ENCODE data around the gene SIGLEC12. TPM values are rescaled to one million over a fixed set of nuclear protein-coding genes. Genes with fewer than 3 reads are reported as not detected.

Gene SIGLEC12
- total and polyA plus RNA-seq, 9 of the 15 experiments (the other 6 are each of a cell fraction or from before 2014, with no cell fraction given): 0.08 to 1.3 (median 0.54) TPM

- TF ChIP-seq MTA3 (IDR thresholded peaks at IDR 0.05; ENCODE audit: borderline replicate concordance) (peak; percentile 39; the same call in 1 of the 2 replicates), DPF2 (IDR thresholded peaks at IDR 0.05) (no peak), RBM39 (optimal IDR thresholded peaks at IDR 0.05; ENCODE audit: low read depth, low read length) (no peak), KHSRP (IDR thresholded peaks at IDR 0.05) (no peak), MYBL2 (IDR thresholded peaks at IDR 0.05; ENCODE audit: low read depth) (no peak), MYBL2 (CRISPR knock-in tag; IDR thresholded peaks at IDR 0.05; ENCODE audit: borderline replicate concordance) (no peak), ZNF780A (CRISPR knock-in tag; IDR thresholded peaks at IDR 0.05) (0 out of 2 replicates have a peak, but pooled peaks have one; percentile 61), RBM14 (IDR thresholded peaks at IDR 0.05; ENCODE audit: borderline replicate concordance, insufficient read depth, low read depth, low read length) (no peak), ATF1 (CRISPR knock-in tag; IDR thresholded peaks at IDR 0.05) (no peak), ATF1 (tag; IDR thresholded peaks at IDR 0.05) (peak; percentile 34; the same call in 1 of the 2 replicates), ZNF77 (CRISPR knock-in tag; IDR thresholded peaks at IDR 0.05) (no peak), ZNF57 (CRISPR knock-in tag; IDR thresholded peaks at IDR 0.05) (no peak), KDM5B (IDR thresholded peaks at IDR 0.05; ENCODE audit: insufficient replicate concordance, low read depth, low read length) (peak; percentile 37), GABPB2 (CRISPR knock-in tag; conservative IDR thresholded peaks at IDR 0.05) (no peak), ZNF561 (CRISPR knock-in tag; conservative IDR thresholded peaks at IDR 0.05) (no peak), VEZF1 (CRISPR knock-in tag; IDR thresholded peaks at IDR 0.05) (peak; percentile 35; the same call in 1 of the 2 replicates), C11orf30 (IDR thresholded peaks at IDR 0.05; ENCODE audit: low read depth) (peak; percentile 19; the same call in 1 of the 2 replicates), ZNF518B (CRISPR knock-in tag; IDR thresholded peaks at IDR 0.05) (0 out of 2 replicates have a peak, but pooled peaks have one; percentile 19)
- TF ChIP-seq, protein P1, sequence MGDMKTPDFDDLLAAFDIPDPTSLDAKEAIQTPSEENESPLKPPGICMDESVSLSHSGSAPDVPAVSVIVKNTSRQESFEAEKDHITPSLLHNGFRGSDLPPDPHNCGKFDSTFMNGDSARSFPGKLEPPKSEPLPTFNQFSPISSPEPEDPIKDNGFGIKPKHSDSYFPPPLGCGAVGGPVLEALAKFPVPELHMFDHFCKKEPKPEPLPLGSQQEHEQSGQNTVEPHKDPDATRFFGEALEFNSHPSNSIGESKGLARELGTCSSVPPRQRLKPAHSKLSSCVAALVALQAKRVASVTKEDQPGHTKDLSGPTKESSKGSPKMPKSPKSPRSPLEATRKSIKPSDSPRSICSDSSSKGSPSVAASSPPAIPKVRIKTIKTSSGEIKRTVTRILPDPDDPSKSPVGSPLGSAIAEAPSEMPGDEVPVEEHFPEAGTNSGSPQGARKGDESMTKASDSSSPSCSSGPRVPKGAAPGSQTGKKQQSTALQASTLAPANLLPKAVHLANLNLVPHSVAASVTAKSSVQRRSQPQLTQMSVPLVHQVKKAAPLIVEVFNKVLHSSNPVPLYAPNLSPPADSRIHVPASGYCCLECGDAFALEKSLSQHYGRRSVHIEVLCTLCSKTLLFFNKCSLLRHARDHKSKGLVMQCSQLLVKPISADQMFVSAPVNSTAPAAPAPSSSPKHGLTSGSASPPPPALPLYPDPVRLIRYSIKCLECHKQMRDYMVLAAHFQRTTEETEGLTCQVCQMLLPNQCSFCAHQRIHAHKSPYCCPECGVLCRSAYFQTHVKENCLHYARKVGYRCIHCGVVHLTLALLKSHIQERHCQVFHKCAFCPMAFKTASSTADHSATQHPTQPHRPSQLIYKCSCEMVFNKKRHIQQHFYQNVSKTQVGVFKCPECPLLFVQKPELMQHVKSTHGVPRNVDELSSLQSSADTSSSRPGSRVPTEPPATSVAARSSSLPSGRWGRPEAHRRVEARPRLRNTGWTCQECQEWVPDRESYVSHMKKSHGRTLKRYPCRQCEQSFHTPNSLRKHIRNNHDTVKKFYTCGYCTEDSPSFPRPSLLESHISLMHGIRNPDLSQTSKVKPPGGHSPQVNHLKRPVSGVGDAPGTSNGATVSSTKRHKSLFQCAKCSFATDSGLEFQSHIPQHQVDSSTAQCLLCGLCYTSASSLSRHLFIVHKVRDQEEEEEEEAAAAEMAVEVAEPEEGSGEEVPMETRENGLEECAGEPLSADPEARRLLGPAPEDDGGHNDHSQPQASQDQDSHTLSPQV (IDR thresholded peaks at IDR 0.05): peak; percentile 97
These were observed 48.1 kb upstream of the SIGLEC12 start (continued) for GRCh38 chr19:51549533-51550324.

All from K562 (cell line).